ENCODE data around the gene C17orf78.
"Not testable (repeated sequence)": the region's sequence is repeated elsewhere in the genome, so short reads cannot be mapped to it uniquely, and the experiment has no call there.

Gene C17orf78

DNA sequence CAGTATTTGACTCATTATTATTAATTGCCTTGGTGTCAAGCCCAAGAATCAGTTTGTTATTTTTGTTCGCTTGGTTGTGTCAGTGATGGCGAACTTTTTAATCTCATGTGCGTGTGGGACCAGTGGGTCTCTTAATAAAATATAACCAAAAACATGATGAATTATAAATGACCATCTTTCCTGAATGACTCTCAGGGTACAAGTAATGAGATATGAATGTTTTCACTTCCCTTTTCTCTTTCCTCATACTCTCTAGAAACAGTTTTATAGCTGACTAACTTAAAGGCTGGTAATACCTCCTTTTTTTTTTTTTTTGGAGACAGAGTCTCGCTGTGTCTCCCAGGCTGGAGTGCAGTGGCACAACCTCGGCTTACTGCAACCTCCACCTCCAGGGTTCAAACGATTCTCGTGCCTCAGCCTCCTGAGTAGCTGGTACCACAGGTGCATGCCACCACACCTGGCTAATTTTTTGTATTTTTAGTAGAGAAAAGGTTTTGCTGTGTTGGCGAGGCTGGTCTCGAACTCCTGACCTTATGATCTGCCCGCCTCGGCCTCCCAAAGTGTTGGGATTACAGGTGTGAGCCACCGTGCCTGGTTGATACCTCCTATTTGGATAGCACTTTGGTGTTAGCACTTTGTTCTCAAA, 65.7 kb downstream of the C17orf78 start:
- not testable (repeated sequence) for DNase-seq

Measured in CD4-positive, alpha-beta T cell treated with Interleukin-1 beta for 1 hour (primary cell).